ENCODE measurements around the gene HMCN2.

HMCN2 gene, protein sequence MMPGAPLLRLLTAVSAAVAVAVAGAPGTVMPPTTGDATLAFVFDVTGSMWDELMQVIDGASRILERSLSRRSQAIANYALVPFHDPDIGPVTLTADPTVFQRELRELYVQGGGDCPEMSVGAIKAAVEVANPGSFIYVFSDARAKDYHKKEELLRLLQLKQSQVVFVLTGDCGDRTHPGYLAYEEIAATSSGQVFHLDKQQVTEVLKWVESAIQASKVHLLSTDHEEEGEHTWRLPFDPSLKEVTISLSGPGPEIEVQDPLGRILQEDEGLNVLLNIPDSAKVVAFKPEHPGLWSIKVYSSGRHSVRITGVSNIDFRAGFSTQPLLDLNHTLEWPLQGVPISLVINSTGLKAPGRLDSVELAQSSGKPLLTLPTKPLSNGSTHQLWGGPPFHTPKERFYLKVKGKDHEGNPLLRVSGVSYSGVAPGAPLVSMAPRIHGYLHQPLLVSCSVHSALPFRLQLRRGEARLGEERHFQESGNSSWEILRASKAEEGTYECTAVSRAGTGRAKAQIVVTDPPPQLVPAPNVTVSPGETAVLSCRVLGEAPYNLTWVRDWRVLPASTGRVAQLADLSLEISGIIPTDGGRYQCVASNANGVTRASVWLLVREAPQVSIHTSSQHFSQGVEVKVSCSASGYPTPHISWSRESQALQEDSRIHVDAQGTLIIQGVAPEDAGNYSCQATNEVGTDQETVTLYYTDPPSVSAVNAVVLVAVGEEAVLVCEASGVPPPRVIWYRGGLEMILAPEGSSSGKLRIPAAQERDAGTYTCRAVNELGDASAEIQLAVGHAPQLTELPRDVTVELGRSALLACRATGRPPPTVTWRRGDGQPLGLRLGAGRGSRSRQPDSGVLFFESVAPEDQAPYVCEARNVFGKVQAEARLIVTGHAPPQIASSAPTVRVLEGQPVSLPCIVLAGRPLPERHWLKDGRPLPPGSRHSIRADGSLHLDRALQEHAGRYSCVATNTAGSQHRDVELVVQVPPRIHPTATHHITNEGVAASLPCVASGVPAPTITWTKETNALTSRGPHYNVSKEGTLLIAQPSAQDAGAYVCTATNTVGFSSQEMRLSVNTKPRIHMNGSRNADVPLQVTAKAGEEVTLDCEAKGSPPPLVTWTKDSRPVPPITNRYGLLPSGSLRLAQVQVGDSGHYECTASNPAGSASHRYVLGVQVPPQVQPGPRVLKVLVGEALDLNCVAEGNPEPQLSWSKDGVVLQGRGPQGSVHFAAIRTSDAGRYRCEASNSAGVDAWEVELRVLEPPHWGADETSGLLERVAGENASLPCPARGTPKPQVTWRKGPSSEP (N-terminal part only)

DNA sequence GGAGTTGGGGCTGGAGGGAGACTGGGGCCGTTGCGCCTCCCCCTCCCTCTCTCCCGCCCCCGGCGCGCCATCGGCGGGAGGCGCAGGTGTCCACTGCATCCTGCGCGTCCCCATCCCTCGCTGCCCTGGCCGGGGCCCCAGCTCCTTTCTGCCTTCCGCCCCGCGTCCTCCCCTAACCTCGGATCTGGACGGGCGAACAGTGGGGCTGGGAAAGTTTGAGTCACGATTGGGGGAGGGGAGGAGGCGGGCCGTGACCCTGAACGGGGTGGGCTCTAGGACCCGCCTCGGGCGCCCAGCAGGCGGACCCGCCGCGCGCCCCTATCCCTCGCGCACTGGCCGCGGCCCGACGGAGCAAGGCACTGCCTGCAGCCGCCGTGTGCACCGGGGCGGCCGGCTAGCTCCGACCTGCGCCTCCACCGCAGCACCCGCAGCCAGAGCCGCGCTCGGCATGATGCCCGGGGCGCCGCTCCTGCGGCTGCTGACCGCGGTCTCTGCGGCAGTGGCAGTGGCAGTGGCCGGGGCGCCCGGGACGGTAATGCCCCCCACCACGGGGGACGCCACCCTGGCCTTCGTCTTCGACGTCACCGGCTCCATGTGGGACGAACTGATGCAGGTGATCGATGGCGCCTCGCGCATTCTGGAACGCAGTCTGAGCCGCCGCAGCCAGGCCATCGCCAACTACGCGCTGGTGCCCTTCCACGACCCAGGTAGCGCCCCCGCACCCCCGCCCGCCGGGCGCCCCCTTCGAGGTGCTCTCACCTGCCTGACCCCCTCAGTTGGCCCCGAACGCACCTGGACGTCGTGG is at the start of gene HMCN2:
TSS of gene HMCN2 (plus strand) at position 330 of the 805 bp plus-strand sequence. CDS start at position 449, 119 bp downstream.
- Histone ChIP-seq H3K9ac (ENCODE audit: low read depth, low read length, poor library complexity, severe bottlenecking) (no peak within 1 kb of the TSS), H3K4me2 (ENCODE audit: low read depth, low read length, poor library complexity, severe bottlenecking) (no peak within 1 kb of the TSS), H4K20me1 (ENCODE audit: insufficient read depth, low read length, poor library complexity, severe bottlenecking) (no peaks in the 10 kb centered on the region), H2AFZ (ENCODE audit: low read length) (no peak within 1 kb of the TSS), H3K79me2 (ENCODE audit: insufficient read depth, low read length) (no peaks in the 10 kb centered on the region), H3F3A (ENCODE audit: low read depth) (no peaks in the 10 kb centered on the region), H3K4me1 (ENCODE audit: insufficient read depth, low read length, poor library complexity, severe bottlenecking) (no peaks in the 10 kb centered on the region), H3K36me3 (ENCODE audit: insufficient read depth, low read length) (no peaks in the 10 kb centered on the region), H3K27me3 (ENCODE audit: insufficient read depth, low read length, poor library complexity, severe bottlenecking) (no peaks in the 10 kb centered on the region), H3K9me3 (ENCODE audit: insufficient read depth, low read depth, low read length) (no peaks in the 10 kb centered on the region), H3K4me3 (ENCODE audit: low read length, poor library complexity, severe bottlenecking) (no peak within 1 kb of the TSS), H3K9me2 (replicated peaks; ENCODE audit: low read depth, low read length) (no peaks in the 10 kb centered on the region)
- TF ChIP-seq, protein P1, sequence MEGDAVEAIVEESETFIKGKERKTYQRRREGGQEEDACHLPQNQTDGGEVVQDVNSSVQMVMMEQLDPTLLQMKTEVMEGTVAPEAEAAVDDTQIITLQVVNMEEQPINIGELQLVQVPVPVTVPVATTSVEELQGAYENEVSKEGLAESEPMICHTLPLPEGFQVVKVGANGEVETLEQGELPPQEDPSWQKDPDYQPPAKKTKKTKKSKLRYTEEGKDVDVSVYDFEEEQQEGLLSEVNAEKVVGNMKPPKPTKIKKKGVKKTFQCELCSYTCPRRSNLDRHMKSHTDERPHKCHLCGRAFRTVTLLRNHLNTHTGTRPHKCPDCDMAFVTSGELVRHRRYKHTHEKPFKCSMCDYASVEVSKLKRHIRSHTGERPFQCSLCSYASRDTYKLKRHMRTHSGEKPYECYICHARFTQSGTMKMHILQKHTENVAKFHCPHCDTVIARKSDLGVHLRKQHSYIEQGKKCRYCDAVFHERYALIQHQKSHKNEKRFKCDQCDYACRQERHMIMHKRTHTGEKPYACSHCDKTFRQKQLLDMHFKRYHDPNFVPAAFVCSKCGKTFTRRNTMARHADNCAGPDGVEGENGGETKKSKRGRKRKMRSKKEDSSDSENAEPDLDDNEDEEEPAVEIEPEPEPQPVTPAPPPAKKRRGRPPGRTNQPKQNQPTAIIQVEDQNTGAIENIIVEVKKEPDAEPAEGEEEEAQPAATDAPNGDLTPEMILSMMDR (conservative IDR thresholded peaks at IDR 0.05; ENCODE audit: low read length): no peak
- no peak for TF ChIP-seq EZH2phosphoT487 (IDR thresholded peaks at IDR 0.05; ENCODE audit: borderline replicate concordance)

DNA sequence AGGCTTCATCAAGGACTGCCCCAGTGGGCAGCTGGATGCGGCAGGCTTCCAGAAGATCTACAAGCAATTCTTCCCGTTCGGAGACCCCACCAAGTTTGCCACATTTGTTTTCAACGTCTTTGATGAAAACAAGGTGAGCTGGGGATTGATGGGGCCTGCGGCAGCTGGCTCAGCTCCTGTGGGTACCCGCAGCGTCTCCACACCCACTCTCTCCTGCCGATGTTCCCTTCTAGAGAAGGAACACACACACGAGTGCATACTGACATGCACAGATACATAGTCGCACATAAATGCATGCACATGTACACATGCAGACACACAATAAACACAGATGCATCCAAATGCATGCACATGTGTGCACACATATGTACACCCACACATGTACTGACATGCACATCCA is 47.7 kb upstream of the HMCN2 start:
- Histone ChIP-seq H3K9me2 (replicated peaks; ENCODE audit: low read depth, low read length) (no peaks in the 10 kb centered on the region), H2AFZ (ENCODE audit: low read length) (no peak overlapping the region), H3K4me3 (ENCODE audit: low read length, poor library complexity, severe bottlenecking) (no peak overlapping the region), H3K27me3 (ENCODE audit: insufficient read depth, low read length, poor library complexity, severe bottlenecking) (no peaks in the 10 kb centered on the region), H3K4me2 (ENCODE audit: low read depth, low read length, poor library complexity, severe bottlenecking) (no peak overlapping the region), H3F3A (ENCODE audit: low read depth) (no peaks in the 10 kb centered on the region), H3K36me3 (ENCODE audit: insufficient read depth, low read length) (no peaks in the 10 kb centered on the region), H3K79me2 (ENCODE audit: insufficient read depth, low read length) (no peaks in the 10 kb centered on the region), H3K9me3 (ENCODE audit: insufficient read depth, low read depth, low read length) (no peaks in the 10 kb centered on the region), H3K9ac (ENCODE audit: low read depth, low read length, poor library complexity, severe bottlenecking) (no peak overlapping the region), H3K4me1 (ENCODE audit: insufficient read depth, low read length, poor library complexity, severe bottlenecking) (peaks cover 8% of the 10 kb centered on the region), H4K20me1 (ENCODE audit: insufficient read depth, low read length, poor library complexity, severe bottlenecking) (no peaks in the 10 kb centered on the region)
- TF ChIP-seq, protein P1 (conservative IDR thresholded peaks at IDR 0.05; ENCODE audit: low read length): no peak
- no peak for TF ChIP-seq EZH2phosphoT487 (IDR thresholded peaks at IDR 0.05; ENCODE audit: borderline replicate concordance)

DNA sequence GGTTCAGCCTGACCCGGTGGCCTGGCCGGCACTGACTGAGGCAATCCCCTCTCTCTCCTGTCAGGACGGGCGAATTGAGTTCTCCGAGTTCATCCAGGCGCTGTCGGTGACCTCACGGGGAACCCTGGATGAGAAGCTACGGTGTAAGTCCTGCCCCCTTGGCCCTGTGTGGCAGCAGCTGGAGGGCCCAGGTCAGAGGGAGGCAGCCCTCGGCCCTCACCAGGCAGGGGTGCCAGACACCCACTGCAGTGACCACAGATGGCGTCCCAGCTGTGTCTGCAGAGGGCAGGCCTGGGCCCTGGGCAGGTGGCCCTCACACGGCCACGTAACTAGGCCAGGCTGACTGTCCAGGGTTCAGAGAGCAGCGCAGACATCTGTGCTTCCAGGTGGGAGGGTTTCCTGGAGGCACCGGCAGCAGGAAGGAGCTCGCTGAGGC is 45.9 kb upstream of the HMCN2 start:
- Histone ChIP-seq H3K27me3 (ENCODE audit: insufficient read depth, low read length, poor library complexity, severe bottlenecking) (no peaks in the 10 kb centered on the region), H3K9me3 (ENCODE audit: insufficient read depth, low read depth, low read length) (no peaks in the 10 kb centered on the region), H3K36me3 (ENCODE audit: insufficient read depth, low read length) (no peaks in the 10 kb centered on the region), H3K4me3 (ENCODE audit: low read length, poor library complexity, severe bottlenecking) (no peak overlapping the region), H3F3A (ENCODE audit: low read depth) (no peaks in the 10 kb centered on the region), H4K20me1 (ENCODE audit: insufficient read depth, low read length, poor library complexity, severe bottlenecking) (no peaks in the 10 kb centered on the region), H3K4me2 (ENCODE audit: low read depth, low read length, poor library complexity, severe bottlenecking) (no peak overlapping the region), H3K79me2 (ENCODE audit: insufficient read depth, low read length) (no peaks in the 10 kb centered on the region), H3K9me2 (replicated peaks; ENCODE audit: low read depth, low read length) (no peaks in the 10 kb centered on the region), H3K9ac (ENCODE audit: low read depth, low read length, poor library complexity, severe bottlenecking) (no peak overlapping the region), H3K4me1 (ENCODE audit: insufficient read depth, low read length, poor library complexity, severe bottlenecking) (peaks cover 4% of the 10 kb centered on the region), H2AFZ (ENCODE audit: low read length) (no peak overlapping the region)
- TF ChIP-seq, protein P1 (conservative IDR thresholded peaks at IDR 0.05; ENCODE audit: low read length): no peak
- no peak for TF ChIP-seq EZH2phosphoT487 (IDR thresholded peaks at IDR 0.05; ENCODE audit: borderline replicate concordance)
